DMS79 treated with DMSO at 0.1 percent for 48 hours (cell line): ENCODE data around the gene RASA1.
"Not testable (repeated sequence)": the region's sequence is repeated elsewhere in the genome, so short reads cannot be mapped to it uniquely, and the experiment has no call there.

Experiments
- DNase-seq: peaks from one replicate; lab custom pipeline; 2025; lab: John Stamatoyannopoulos, UW

RASA1 gene

DNA sequence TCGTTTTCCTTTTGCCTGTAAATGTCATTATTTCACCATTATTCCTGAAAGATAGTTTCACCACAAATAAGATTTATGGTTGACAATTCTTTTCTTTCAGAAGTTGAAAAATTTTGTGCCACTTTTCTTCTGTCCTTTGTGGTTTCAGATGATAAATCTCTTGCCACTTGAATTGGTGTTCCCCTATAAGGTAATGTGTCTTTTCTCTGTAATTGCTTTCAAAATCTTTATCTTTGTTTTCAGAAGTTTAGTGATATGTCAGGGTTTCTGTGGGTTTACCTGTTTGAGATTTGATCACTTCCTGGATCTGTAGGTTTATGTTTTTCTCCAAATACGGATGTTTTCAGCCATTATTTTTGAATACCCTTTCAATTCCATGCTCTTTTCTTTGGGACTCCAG lies 14.6 kb downstream of the RASA1 start:
- no peak for DNase-seq

GRCh38 chr5:87287266-87287665 lies 19.6 kb downstream of the RASA1 start:
- not testable (repeated sequence) for DNase-seq

DNA sequence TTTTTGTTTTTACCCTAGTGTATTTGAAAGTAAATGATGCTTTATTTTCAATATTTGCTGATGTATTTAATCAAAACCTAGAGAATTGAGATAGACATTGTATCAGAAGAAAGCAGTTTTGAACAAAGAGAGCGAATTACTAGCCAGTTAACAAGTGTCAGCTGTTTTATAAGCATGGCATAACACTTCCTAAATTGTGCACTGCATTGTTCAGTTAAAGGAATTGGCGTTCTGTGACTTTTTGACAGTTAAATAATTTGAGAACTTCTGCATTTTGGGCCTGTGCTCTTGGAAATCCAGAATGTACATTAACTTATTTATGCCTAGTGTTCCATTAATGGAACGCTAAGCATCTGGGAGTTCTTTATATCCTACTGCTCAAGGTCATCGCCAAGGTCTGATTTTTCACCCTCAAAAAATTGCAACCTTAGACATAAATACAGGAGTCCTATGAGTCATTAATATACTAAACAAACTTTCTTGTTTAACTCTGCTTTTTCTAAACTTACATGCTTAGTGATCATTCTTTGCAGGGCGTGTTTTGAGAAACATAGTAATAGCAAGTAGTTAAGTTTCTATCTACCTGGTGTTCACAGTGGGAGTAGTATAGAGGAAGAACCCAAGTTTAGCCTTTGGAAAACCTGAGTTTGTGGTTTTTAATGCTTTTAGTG lies 31.1 kb downstream of the RASA1 start:
- DNase-seq, result no peak

- DNase-seq, result no peak
Measured at GRCh38 chr5:87300176-87300575, 32.5 kb downstream of the RASA1 start.

DNA sequence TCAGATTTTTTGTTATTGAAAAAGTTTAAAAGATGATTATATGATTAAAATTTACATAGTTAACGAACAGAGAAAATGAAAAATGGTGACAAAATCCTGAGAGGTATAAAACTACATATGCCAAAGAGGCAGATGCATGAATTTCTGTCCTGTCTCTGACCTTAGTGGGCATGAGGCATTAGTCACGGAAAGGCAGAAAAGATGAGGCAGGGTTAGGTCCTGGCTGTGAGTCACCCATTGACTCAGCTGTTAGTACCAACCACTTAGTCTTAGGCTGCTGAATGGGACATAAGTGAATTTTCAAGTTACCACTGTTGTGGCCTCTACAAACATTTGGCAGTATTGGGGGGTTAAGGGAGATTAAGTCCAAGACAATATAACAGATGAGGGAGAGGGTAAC lies 33.1 kb downstream of the RASA1 start:
- DNase-seq, result no peak

GRCh38 chr5:87302061-87302460 lies 34.4 kb downstream of the RASA1 start:
- DNase-seq, result no peak

DNA sequence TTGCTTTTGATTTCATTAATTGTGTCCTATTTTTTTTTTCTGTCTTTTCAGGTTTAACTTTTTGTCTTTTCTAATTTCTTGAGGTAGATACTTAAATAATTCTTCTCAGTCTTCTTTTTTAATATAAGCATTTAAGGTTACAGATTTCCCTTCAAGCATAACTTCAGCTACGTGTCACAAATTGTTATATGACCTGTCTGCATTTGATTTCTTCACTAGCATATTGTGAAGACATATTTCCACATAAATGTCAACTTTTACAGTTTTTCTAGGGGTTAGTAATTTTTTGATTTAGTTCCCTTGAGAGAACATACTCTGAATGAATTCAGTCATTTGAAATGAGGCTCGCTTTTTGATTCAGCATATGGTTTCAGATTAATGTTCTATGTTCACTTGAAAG lies 35.6 kb downstream of the RASA1 start:
- no peak for DNase-seq

GRCh38 chr5:87306090-87306489 lies 38.4 kb downstream of the RASA1 start:
- not testable (repeated sequence) for DNase-seq

DNA sequence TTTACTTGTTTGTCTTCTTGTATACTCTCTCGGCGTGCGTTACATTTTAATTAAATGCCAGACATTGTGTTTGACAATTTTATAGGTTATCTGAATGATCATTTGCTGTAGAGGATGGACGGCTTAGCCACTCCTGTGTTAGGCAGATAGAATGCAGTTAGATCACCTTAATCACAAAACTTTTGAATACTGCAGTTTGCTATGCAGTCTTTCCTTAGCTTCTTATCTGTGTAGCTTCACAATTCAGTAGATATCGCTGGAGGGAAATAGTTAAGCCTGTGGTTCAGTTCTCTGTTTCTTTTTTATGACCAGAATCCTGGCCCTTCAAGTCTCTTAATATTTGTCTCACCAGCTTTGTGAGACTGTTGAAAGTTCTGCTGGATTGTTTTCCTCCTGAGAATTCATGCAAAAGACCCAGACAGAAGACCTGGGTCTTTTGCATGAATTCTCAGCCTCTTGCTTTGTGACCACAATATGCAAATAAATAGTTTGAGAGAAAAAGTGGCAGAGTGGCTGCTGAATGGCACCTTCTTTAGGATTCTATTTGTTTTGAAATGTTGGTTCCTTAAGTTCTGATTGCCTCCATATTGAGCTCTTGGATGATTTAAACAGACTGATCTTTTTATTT lies 40.2 kb downstream of the RASA1 start:
- no peak for DNase-seq

DNA sequence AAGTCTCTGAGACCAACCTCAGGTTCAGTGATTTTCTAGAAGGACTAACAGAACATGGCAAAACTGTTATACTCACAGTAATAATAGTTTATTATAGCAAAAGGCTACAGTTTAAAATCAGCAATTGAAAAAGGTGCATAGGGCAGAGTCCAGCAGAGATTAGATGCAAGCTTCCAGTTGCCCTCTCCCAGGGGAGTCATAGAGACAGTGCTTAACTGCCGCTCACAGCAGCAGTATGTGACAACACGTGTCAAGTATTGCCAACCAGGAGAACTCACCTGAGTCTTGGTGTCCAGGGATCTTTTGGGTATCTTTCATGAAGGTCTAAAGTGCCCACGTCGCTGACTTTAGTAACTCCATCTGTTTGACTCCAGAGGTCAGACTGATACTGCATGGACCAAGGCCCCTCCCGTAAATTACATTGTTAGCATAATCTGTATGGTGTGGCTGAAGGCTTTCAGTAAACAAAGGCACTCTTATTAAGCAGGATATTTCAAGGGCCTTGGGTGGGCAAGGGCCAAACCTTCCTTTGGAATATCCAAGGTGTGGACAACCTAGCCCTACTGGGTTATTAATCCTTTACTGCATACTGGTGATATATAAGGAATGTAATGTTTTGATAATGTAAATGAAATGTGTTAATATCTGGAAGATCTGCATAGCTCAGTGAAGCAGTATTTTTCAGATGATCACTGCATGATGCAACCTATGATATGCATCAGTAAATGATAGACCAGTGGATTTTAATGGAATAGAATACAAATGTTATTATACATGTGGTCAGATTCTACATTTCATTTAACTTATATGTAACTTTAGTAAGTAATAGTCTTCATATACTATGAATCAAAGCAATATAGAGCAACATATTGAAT lies 44.0 kb downstream of the RASA1 start:
- no peak for DNase-seq

- no peak for DNase-seq
Measured at GRCh38 chr5:87313216-87313615, 45.5 kb downstream of the RASA1 start.

GRCh38 chr5:87319469-87319868 lies 51.8 kb downstream of the RASA1 start:
- no peak for DNase-seq

DNA sequence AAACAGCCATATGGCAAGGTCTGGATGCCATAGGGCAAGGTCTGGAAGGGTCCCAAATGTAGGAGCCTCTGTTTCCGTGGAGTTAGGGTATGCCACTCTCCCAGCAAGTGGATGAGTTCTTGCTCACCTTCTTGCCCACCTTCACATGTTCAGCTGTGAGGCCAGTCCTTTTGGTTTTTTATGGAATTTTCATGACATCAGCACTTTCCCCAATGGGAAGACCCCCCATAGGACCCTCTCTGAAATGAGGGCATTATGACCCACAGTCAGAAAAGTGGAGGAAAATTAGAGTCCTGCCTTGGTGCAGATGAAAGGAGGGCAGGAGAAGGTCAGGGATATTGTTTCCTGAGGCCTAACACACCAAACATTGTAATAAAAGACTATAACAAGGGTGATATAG lies 53.9 kb downstream of the RASA1 start:
- DNase-seq, result no peak

GRCh38 chr5:87322381-87322780 lies 54.7 kb downstream of the RASA1 start:
- no peak for DNase-seq

DNA sequence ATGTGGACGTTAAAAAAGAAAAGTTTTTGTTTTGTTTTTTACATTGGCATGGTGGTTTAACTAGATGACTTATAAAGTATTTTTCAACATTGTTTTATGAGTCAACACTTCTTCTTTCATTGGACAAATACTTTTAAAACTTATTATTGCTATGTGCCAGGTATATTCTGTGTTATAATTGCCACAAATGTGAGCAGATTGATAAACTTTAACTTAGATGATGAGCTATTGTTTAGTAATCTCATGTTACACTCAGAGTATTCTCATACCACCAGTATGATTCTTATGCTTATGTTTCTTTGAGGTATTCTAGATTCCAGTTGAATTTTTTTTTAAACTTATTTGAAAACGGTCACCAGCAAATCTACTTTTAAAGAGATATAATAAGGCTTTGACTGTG lies 60.3 kb downstream of the RASA1 start:
- DNase-seq, result no peak

- DNase-seq, result no peak
Measured at GRCh38 chr5:87329114-87329513, 61.4 kb downstream of the RASA1 start.

GRCh38 chr5:87339986-87340385 lies 72.3 kb downstream of the RASA1 start:
- DNase-seq, result no peak

DNA sequence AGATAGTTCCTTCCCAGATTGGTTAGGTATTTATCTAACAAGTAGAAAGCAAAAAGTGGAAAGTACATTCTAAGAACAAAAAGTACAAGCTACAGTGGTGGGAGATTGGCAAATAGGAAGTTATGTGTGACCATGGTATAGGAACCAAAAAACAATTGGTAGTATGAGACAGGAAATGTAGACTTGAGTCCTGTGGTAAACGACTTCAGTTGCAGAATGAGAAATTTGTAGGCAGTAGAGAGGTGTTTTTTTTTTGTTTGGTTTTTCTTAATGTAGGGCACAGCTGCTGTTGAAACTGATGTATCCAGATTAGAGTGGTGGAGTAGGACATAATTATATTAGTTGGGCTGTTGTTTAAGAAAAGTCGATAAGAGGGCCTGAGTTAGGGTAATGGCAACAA lies 73.0 kb downstream of the RASA1 start:
- no peak for DNase-seq

GRCh38 chr5:87347272-87347671 lies 79.6 kb downstream of the RASA1 start:
- no peak for DNase-seq

DNA sequence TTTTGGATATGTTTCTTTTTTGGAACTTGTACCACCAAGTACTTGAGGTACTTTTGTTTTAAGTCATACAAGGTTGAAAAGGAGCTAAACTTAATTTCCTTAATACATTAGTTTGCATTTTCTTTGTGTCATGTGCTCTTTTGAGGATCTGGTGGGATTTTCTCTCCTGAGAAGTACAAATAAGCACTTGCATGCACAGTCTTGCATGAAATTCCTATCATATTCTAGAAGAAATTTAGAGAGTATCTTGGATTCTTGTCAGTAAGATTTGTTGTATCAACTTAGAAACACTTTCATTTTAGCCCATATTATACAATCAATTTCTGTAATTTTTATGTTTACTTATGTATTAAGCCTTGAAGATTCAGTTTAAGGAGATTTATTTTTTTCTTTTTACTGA lies 80.2 kb downstream of the RASA1 start:
- no peak for DNase-seq

GRCh38 chr5:87354496-87354895 lies 86.8 kb downstream of the RASA1 start:
- no peak for DNase-seq

DNA sequence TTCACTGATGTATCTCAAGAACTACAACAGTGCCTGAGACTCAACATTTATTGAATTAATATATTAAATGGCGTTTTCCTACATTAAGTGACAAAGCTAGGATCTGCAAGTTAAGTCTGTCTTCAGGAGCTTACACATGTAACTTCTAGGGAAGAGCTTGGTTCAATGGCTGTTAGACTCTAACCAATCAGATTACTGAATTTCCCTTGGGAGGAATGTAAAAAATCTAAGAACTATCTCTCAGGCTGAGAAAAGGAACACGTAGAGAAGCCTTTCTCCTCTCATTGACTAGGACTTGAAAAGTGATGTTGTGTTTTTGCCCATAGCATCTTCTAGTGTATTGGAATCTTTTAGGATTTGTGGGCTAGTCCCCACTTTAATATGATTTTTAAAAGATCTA lies 91.4 kb downstream of the RASA1 start:
- DNase-seq, result no peak

DNA sequence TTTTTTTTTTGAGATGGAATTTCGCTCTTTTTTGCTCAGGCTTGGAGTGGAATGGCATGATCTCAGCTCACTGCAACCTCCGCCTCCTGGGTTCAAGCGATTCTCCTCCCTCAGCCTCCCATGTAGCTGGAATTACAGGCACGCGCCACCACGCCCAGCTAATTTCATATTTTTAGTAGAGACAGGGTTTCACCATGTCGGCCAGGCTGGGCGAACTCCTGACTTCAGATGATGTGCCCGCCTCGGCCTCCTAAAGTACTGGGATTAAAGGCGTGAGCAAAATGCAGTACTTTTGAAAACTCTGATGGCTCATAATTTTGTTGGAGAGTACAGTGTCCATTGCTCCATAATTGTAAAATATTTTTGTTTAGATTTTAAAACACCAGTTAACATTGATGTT lies 92.4 kb downstream of the RASA1 start:
- DNase-seq, result no peak
